Neural cell (in vitro differentiated cells): ENCODE results near the gene SLC9A2. TPM values are rescaled to one million over a fixed set of nuclear protein-coding genes. Genes with fewer than 3 reads are reported as not detected.

Source experiments
- H2AFZ ChIP-seq: fragments of 200-600, 300-800 bp; sonication (generic), shearing (Covaris generic); 2 replicates; pipeline ENCODE4 v1.6.0; 2014; ENCODE audit warnings: low read depth, mild to moderate bottlenecking, antibody characterized with exemption, low read length, moderate library complexity
- H3F3A ChIP-seq: fragments of 200-600 bp; shearing (Covaris generic); 2 replicates; pipeline ENCODE4 v1.6.1; 2016; ENCODE audit warnings: mild to moderate bottlenecking, moderate library complexity, mixed read lengths, antibody characterized with exemption, low read length; ENCODE audit not compliant: insufficient read depth, poor library complexity, severe bottlenecking
- H3K27ac ChIP-seq: fragments of 200-600, 300-800 bp; sonication (generic), shearing (Covaris generic); 2 replicates; pipeline ENCODE4 v1.5.1; 2014; ENCODE audit warnings: mild to moderate bottlenecking, low read length, moderate library complexity
- H3K27me3 ChIP-seq: fragments of 300-800, 200-600 bp; sonication (generic), shearing (Covaris generic); 2 replicates; pipeline ENCODE4 v1.6.0; 2014; ENCODE audit warnings: mild to moderate bottlenecking, low read depth, low read length, moderate library complexity; ENCODE audit not compliant: insufficient read depth
- H3K36me3 ChIP-seq: fragments of 300-800, 200-600 bp; sonication (generic), shearing (Covaris generic); 2 replicates; pipeline ENCODE4 v1.5.1; 2014; ENCODE audit warnings: mild to moderate bottlenecking, antibody characterized with exemption, low read length, moderate library complexity; ENCODE audit not compliant: insufficient read depth
- H3K4me2 ChIP-seq: fragments of 300-800, 200-600 bp; sonication (generic), shearing (Covaris generic); 2 replicates; pipeline ENCODE4 v1.6.0; 2014; ENCODE audit warnings: mild to moderate bottlenecking, low read length
- H3K4me3 ChIP-seq: fragments of 300-800, 200-600 bp; sonication (generic), shearing (Covaris generic); 2 replicates; pipeline ENCODE4 v1.5.1; 2014; ENCODE audit warnings: mild to moderate bottlenecking, low read length, moderate library complexity
- H3K79me2 ChIP-seq: fragments of 200-600 bp; shearing (Covaris generic); replicated peaks from 2 replicates; pipeline ENCODE4 v1.6.0; 2014; ENCODE audit warnings: mild to moderate bottlenecking, low read length, moderate library complexity; ENCODE audit not compliant: insufficient read depth
- H3K9ac ChIP-seq: fragments of 300-800, 200-600 bp; sonication (generic), shearing (Covaris generic); 2 replicates; pipeline ENCODE4 v1.6.1; 2016; ENCODE audit warnings: mild to moderate bottlenecking, low read length, mixed read lengths
- H3K9me2 ChIP-seq: fragments of 200-600 bp; shearing (Covaris generic); 2 replicates; pipeline ENCODE4 v1.6.1; 2016; ENCODE audit warnings: mild to moderate bottlenecking, low read length, mixed read lengths; ENCODE audit not compliant: insufficient read depth
- H3K9me3 ChIP-seq: fragments of 200-600, 300-800 bp; sonication (generic), shearing (Covaris generic); 2 replicates; pipeline ENCODE4 v1.6.1; 2016; ENCODE audit warnings: mild to moderate bottlenecking, mixed run types, low read length, moderate library complexity, mixed read lengths
- H4K20me1 ChIP-seq: fragments of 200-600 bp; shearing (Covaris generic); 2 replicates; pipeline ENCODE4 v1.6.1; 2016; ENCODE audit warnings: mild to moderate bottlenecking, mixed run types; ENCODE audit not compliant: insufficient read depth
- EP300 ChIP-seq: fragments of 450-650 bp; conservative IDR thresholded peaks from 2 replicates; pipeline ENCODE4 v1.6.1; 2014; ENCODE audit warnings: antibody characterized with exemption, mild to moderate bottlenecking, moderate library complexity; ENCODE audit not compliant: poor library complexity, severe bottlenecking
- EZH2 ChIP-seq: fragments of 200-600, 300-800 bp; shearing (Covaris generic), sonication (generic); IDR thresholded peaks from 2 replicates; pipeline ENCODE4 v1.6.1; 2014; ENCODE audit warnings: antibody characterized with exemption, low read length, borderline replicate concordance, mild to moderate bottlenecking; ENCODE audit not compliant: insufficient read depth, poor library complexity, severe bottlenecking
- MXI1 ChIP-seq: fragments of 450-650 bp; conservative IDR thresholded peaks from 2 replicates; pipeline ENCODE4 v1.6.1; 2014; ENCODE audit warnings: antibody characterized with exemption, mild to moderate bottlenecking; ENCODE audit not compliant: poor library complexity, severe bottlenecking
- POLR2AphosphoS5 ChIP-seq: IDR thresholded peaks from 2 replicates; pipeline ENCODE4 v1.6.1; 2012
- RAD21 ChIP-seq: fragments of 450-650 bp; conservative IDR thresholded peaks from 2 replicates; pipeline ENCODE4 v1.6.1; 2014; ENCODE audit warnings: antibody characterized with exemption, mild to moderate bottlenecking, moderate library complexity
- SMC3 ChIP-seq: fragments of 450-650 bp; conservative IDR thresholded peaks from 2 replicates; pipeline ENCODE4 v1.6.1; 2014; ENCODE audit warnings: antibody characterized with exemption, mild to moderate bottlenecking, moderate library complexity; ENCODE audit not compliant: poor library complexity
- TAF1 ChIP-seq: IDR thresholded peaks from 2 replicates; pipeline ENCODE4 v1.6.1; 2012; ENCODE audit warnings: low read depth
- polyA plus RNA-seq: library from polyadenylated mRNA; depleted of rRNA; stranded (reverse); fragments of >200 nt; gene quantifications from 2 replicates; pipeline ENCODE4 v1.2.3, GENCODE V29; 2014
- TF ChIP-seq, protein P1 (sequence below): IDR thresholded peaks from 2 replicates; pipeline ENCODE4 v1.6.1; 2012; ENCODE audit warnings: borderline replicate concordance
- TF ChIP-seq, protein P2 (sequence below): fragments of 450-650 bp; IDR thresholded peaks from 2 replicates; pipeline ENCODE4 v1.5.1; 2014; ENCODE audit warnings: antibody characterized with exemption, mild to moderate bottlenecking, moderate library complexity; ENCODE audit not compliant: poor library complexity, severe bottlenecking

The SLC9A2 gene
- polyA plus RNA-seq, 1 donor from 2014 or later, result 0.09 TPM

DNA sequence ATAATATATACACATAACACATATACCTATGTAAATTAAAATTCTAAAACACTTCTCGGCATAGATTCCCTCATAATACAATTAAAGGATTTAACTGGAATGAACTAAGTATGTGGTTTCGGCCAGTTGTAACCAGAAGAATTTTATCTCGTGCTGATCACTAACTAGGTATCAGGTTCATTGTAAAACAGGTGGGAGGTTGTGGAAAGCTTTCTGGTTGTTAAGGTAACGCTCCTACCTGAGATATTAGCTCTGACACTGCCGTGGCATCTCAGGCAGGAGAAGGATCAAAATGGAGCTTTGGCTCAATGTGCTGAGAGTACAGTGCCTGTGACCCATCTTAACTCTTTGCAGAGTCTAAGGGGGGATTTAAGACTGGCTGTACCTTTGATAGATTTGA, 42.5 kb downstream of the SLC9A2 start:
- Histone ChIP-seq H2AFZ (no peak overlapping the region), H3K9ac (no peak overlapping the region), H4K20me1 (no peaks in the 10 kb centered on the region), H3K4me2 (no peak overlapping the region), H3K9me3 (no peaks in the 10 kb centered on the region), H3K4me3 (no peak overlapping the region), H3K79me2 (no peaks in the 10 kb centered on the region), H3K9me2 (no peaks in the 10 kb centered on the region), H3K27me3 (no peaks in the 10 kb centered on the region), H3K36me3 (no peaks in the 10 kb centered on the region), H3K27ac (no peak overlapping the region), H3F3A (no peaks in the 10 kb centered on the region)
- no peak for TF ChIP-seq SMC3
- no peak for TF ChIP-seq RAD21
- TF ChIP-seq, protein P1, sequence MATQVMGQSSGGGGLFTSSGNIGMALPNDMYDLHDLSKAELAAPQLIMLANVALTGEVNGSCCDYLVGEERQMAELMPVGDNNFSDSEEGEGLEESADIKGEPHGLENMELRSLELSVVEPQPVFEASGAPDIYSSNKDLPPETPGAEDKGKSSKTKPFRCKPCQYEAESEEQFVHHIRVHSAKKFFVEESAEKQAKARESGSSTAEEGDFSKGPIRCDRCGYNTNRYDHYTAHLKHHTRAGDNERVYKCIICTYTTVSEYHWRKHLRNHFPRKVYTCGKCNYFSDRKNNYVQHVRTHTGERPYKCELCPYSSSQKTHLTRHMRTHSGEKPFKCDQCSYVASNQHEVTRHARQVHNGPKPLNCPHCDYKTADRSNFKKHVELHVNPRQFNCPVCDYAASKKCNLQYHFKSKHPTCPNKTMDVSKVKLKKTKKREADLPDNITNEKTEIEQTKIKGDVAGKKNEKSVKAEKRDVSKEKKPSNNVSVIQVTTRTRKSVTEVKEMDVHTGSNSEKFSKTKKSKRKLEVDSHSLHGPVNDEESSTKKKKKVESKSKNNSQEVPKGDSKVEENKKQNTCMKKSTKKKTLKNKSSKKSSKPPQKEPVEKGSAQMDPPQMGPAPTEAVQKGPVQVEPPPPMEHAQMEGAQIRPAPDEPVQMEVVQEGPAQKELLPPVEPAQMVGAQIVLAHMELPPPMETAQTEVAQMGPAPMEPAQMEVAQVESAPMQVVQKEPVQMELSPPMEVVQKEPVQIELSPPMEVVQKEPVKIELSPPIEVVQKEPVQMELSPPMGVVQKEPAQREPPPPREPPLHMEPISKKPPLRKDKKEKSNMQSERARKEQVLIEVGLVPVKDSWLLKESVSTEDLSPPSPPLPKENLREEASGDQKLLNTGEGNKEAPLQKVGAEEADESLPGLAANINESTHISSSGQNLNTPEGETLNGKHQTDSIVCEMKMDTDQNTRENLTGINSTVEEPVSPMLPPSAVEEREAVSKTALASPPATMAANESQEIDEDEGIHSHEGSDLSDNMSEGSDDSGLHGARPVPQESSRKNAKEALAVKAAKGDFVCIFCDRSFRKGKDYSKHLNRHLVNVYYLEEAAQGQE, result no peak
- no peak for TF ChIP-seq MXI1
- TF ChIP-seq EP300, result no peak
- no peak for TF ChIP-seq POLR2AphosphoS5

DNA sequence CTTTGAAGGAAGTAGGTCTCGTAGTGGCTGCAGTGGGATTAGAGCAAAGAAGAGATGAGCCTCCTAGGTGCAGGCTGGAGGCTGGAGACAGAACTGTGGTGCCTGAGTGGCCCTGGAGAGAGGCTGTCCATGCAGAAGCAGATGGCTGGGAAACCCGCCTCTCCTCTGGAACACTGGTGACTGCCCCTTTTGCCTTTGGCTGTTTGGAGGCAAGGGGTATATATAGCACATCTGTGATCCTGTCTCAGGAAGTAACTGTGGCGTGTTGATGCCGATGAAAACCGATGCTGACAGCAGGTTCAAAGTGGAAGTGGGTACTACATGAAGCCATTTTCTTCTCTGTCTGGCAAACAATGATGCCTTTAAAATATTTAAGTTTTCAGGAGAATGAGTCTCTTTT, 43.5 kb downstream of the SLC9A2 start:
- H3K9me2 ChIP-seq, result no peaks in the 10 kb centered on the region
- H3K9me3 ChIP-seq, result no peaks in the 10 kb centered on the region
- no peaks in the 10 kb centered on the region for H3F3A ChIP-seq
- no peak overlapping the region for H3K4me3 ChIP-seq
- H3K4me2 ChIP-seq, result no peak overlapping the region
- H3K27me3 ChIP-seq, result no peaks in the 10 kb centered on the region
- TF ChIP-seq TAF1 (no peak), EP300 (no peak), EZH2 (no peak), POLR2AphosphoS5 (no peak), SMC3 (no peak), MXI1 (no peak), RAD21 (no peak)
- TF ChIP-seq, protein P1, result no peak
- TF ChIP-seq, protein P2, sequence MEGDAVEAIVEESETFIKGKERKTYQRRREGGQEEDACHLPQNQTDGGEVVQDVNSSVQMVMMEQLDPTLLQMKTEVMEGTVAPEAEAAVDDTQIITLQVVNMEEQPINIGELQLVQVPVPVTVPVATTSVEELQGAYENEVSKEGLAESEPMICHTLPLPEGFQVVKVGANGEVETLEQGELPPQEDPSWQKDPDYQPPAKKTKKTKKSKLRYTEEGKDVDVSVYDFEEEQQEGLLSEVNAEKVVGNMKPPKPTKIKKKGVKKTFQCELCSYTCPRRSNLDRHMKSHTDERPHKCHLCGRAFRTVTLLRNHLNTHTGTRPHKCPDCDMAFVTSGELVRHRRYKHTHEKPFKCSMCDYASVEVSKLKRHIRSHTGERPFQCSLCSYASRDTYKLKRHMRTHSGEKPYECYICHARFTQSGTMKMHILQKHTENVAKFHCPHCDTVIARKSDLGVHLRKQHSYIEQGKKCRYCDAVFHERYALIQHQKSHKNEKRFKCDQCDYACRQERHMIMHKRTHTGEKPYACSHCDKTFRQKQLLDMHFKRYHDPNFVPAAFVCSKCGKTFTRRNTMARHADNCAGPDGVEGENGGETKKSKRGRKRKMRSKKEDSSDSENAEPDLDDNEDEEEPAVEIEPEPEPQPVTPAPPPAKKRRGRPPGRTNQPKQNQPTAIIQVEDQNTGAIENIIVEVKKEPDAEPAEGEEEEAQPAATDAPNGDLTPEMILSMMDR, result no peak
- no peaks in the 10 kb centered on the region for H3K36me3 ChIP-seq
- H4K20me1 ChIP-seq, result no peaks in the 10 kb centered on the region
- no peak overlapping the region for H3K9ac ChIP-seq
- H3K27ac ChIP-seq, result no peak overlapping the region
- H2AFZ ChIP-seq, result no peak overlapping the region
- H3K79me2 ChIP-seq, result no peaks in the 10 kb centered on the region
